Measurements from ENCODE around the gene EMILIN2. TPM values are rescaled to one million over a fixed set of nuclear protein-coding genes. Genes with fewer than 3 reads are reported as not detected.
"Not testable (repeated sequence)": the region's sequence is repeated elsewhere in the genome, so short reads cannot be mapped to it uniquely, and the experiment has no call there.

The EMILIN2 gene
- total and polyA plus RNA-seq, 4 donors = 0.58 to 4.6 (median 1.8) TPM

GRCh38 chr18:2856547-2857170 lies 9.9 kb downstream of the EMILIN2 start:
- Histone ChIP-seq H3K27me3 (ENCODE audit: control insufficient read depth in 4 of 4, insufficient read depth in 4 of 4, low read length in 3 of 4) (peaks cover 0 to 4% (median 0%) of the 10 kb centered on the region in 4 donors), H3K4me3 (ENCODE audit: low read depth in 1 of 3, low read length in 3 of 3) (no peak overlapping the region), H3K9ac (ENCODE audit: low read depth in 1 of 2, low read length in 2 of 2) (no peak overlapping the region), H3K27ac (ENCODE audit: low read depth in 1 of 2, low read length in 2 of 2) (no peak overlapping the region), H3K4me1 (ENCODE audit: control insufficient read depth in 4 of 4, insufficient read depth in 4 of 4, low read length in 3 of 4) (no peaks in the 10 kb centered on the region), H3K9me3 (ENCODE audit: control insufficient read depth in 4 of 4, low read length in 3 of 4) (peaks cover 0 to 3% (median under 1%) of the 10 kb centered on the region in 4 donors), H3K36me3 (ENCODE audit: control insufficient read depth in 4 of 4, insufficient read depth in 3 of 4, low read depth in 1 of 4, low read length in 3 of 4) (no peaks in the 10 kb centered on the region)
- WGBS = 68% methylated on average over 11 of the region's 11 CpGs
- DNase-seq (ENCODE audit: low spot score) = no peak
- TF ChIP-seq, protein P1, sequence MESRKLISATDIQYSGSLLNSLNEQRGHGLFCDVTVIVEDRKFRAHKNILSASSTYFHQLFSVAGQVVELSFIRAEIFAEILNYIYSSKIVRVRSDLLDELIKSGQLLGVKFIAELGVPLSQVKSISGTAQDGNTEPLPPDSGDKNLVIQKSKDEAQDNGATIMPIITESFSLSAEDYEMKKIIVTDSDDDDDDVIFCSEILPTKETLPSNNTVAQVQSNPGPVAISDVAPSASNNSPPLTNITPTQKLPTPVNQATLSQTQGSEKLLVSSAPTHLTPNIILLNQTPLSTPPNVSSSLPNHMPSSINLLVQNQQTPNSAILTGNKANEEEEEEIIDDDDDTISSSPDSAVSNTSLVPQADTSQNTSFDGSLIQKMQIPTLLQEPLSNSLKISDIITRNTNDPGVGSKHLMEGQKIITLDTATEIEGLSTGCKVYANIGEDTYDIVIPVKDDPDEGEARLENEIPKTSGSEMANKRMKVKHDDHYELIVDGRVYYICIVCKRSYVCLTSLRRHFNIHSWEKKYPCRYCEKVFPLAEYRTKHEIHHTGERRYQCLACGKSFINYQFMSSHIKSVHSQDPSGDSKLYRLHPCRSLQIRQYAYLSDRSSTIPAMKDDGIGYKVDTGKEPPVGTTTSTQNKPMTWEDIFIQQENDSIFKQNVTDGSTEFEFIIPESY (IDR thresholded peaks at IDR 0.05) = no peak
- TF ChIP-seq MAX (IDR thresholded peaks at IDR 0.05) (no peak), NR2F2 (IDR thresholded peaks at IDR 0.05) (no peak)

GRCh38 chr18:2857491-2858131 lies 10.8 kb downstream of the EMILIN2 start:
- Histone ChIP-seq H3K27me3 (ENCODE audit: control insufficient read depth in 4 of 4, insufficient read depth in 4 of 4, low read length in 3 of 4) (peaks cover 0 to 4% (median 0%) of the 10 kb centered on the region in 4 donors), H3K9me3 (ENCODE audit: control insufficient read depth in 4 of 4, low read length in 3 of 4) (peaks cover 0 to 3% (median under 1%) of the 10 kb centered on the region in 4 donors), H3K9ac (ENCODE audit: low read depth in 1 of 2, low read length in 2 of 2) (no peak overlapping the region), H3K36me3 (ENCODE audit: control insufficient read depth in 4 of 4, insufficient read depth in 3 of 4, low read depth in 1 of 4, low read length in 3 of 4) (no peaks in the 10 kb centered on the region), H3K27ac (ENCODE audit: low read depth in 1 of 2, low read length in 2 of 2) (peak overlapping the region in 1 of 2 donors; percentile 70), H3K4me3 (ENCODE audit: low read depth in 1 of 3, low read length in 3 of 3) (no peak overlapping the region), H3K4me1 (ENCODE audit: control insufficient read depth in 4 of 4, insufficient read depth in 4 of 4, low read length in 3 of 4) (no peaks in the 10 kb centered on the region)
- TF ChIP-seq SP1 (IDR thresholded peaks at IDR 0.05) (peak; percentile 17), NR2F2 (IDR thresholded peaks at IDR 0.05) (peak; percentile 84), HNF4A (conservative IDR thresholded peaks at IDR 0.05) (no peak), YY1 (IDR thresholded peaks at IDR 0.05) (no peak), JUND (IDR thresholded peaks at IDR 0.05) (no peak), FOXA1 (IDR thresholded peaks at IDR 0.05) (no peak), FOXA2 (IDR thresholded peaks at IDR 0.05) (no peak), MAX (IDR thresholded peaks at IDR 0.05) (no peak)
- TF ChIP-seq, protein P1 (IDR thresholded peaks at IDR 0.05) = no peak
- no peak for DNase-seq (ENCODE audit: low spot score)
- WGBS = 48% methylated on average over 18 of the region's 18 CpGs

DNA sequence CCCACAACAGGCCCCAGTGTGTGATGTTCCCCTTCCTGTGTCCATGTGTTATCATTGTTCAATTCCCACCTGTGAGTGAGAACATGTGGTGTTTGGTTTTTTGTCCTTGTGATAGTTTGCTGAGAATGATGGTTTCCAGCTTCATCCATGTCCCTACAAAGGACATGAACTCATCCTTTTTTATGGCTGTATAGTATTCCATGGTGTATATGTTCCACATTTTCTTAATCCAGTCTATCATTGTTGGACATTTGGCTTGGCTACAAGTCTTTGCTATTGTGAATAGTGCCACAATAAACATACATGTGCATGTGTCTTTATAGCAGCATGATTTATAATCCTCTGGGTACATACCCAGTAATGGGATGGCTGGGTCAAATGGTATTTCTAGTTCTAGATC lies 13.6 kb downstream of the EMILIN2 start:
- H3K27ac ChIP-seq (ENCODE audit: low read depth in 1 of 2, low read length in 2 of 2); H3K27me3 ChIP-seq (ENCODE audit: control insufficient read depth in 4 of 4, insufficient read depth in 4 of 4, low read length in 3 of 4); H3K9ac ChIP-seq (ENCODE audit: low read depth in 1 of 2, low read length in 2 of 2); H3K9me3 ChIP-seq (ENCODE audit: control insufficient read depth in 4 of 4, low read length in 3 of 4); DNase-seq (ENCODE audit: low spot score); H3K4me1 ChIP-seq (ENCODE audit: control insufficient read depth in 4 of 4, insufficient read depth in 4 of 4, low read length in 3 of 4); H3K36me3 ChIP-seq (ENCODE audit: control insufficient read depth in 4 of 4, insufficient read depth in 3 of 4, low read depth in 1 of 4, low read length in 3 of 4); H3K4me3 ChIP-seq (ENCODE audit: low read depth in 1 of 3, low read length in 3 of 3): not testable (repeated sequence)

- H3K27me3 ChIP-seq (ENCODE audit: control insufficient read depth in 4 of 4, insufficient read depth in 4 of 4, low read length in 3 of 4); DNase-seq (ENCODE audit: low spot score); H3K36me3 ChIP-seq (ENCODE audit: control insufficient read depth in 4 of 4, insufficient read depth in 3 of 4, low read depth in 1 of 4, low read length in 3 of 4); H3K9ac ChIP-seq (ENCODE audit: low read depth in 1 of 2, low read length in 2 of 2); H3K4me3 ChIP-seq (ENCODE audit: low read depth in 1 of 3, low read length in 3 of 3); H3K4me1 ChIP-seq (ENCODE audit: control insufficient read depth in 4 of 4, insufficient read depth in 4 of 4, low read length in 3 of 4); H3K27ac ChIP-seq (ENCODE audit: low read depth in 1 of 2, low read length in 2 of 2); H3K9me3 ChIP-seq (ENCODE audit: control insufficient read depth in 4 of 4, low read length in 3 of 4): not testable (repeated sequence)
- 96% methylated on average over 1 of the region's 1 CpG for WGBS
Observed at GRCh38 chr18:2863997-2864396, 17.2 kb downstream of the EMILIN2 start.

GRCh38 chr18:2866465-2866864 lies 19.7 kb downstream of the EMILIN2 start:
- not testable (repeated sequence) for H3K4me1 ChIP-seq (ENCODE audit: control insufficient read depth in 4 of 4, insufficient read depth in 4 of 4, low read length in 3 of 4); H3K36me3 ChIP-seq (ENCODE audit: control insufficient read depth in 4 of 4, insufficient read depth in 3 of 4, low read depth in 1 of 4, low read length in 3 of 4); DNase-seq (ENCODE audit: low spot score); H3K9ac ChIP-seq (ENCODE audit: low read depth in 1 of 2, low read length in 2 of 2); H3K27ac ChIP-seq (ENCODE audit: low read depth in 1 of 2, low read length in 2 of 2); H3K27me3 ChIP-seq (ENCODE audit: control insufficient read depth in 4 of 4, insufficient read depth in 4 of 4, low read length in 3 of 4); H3K4me3 ChIP-seq (ENCODE audit: low read depth in 1 of 3, low read length in 3 of 3); H3K9me3 ChIP-seq (ENCODE audit: control insufficient read depth in 4 of 4, low read length in 3 of 4)
- WGBS = 50% methylated on average over 2 of the region's 2 CpGs
